ENCODE data around the gene PIP5K1A. TPM values are rescaled to one million over a fixed set of nuclear protein-coding genes. Genes with fewer than 3 reads are reported as not detected.

The PIP5K1A gene
- total and polyA plus RNA-seq, 2 experiments from 2014 or later: 35.1 to 62.8 TPM

DNA sequence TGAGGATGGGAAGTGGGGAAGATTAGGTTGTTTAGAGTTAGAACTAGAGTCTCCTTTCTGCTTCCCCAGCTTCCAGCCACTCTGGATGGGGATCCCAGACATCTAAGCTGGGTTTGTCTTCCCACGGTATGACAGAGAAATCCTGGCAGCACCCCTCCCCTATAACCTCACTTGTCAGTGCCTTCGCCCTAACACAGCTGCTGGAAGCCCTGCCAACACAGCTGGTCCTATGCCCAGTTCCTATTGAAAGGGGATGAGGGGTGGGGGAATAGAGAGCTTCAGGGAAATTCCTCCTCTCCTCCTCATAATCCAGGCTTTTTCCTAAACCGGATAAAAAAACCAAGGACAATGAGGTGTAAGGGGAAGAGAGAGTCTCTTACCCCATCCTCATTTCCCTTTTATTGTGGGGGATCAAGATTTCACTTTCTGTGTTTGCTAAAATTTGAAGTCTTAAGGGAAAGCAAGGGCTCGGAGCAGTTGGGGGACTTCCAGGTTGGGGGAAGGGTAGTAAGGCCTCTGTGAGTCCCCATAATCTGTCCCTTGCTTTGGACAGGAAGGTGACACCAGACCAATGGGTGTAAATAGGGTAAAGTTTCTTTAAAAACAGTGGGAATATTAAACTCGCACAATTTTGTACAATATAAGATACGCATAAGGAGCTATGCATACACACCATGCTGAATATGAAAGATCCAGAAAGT lies 23.2 kb upstream of the PIP5K1A start:
- H3K27ac ChIP-seq: no peak overlapping the region
- peaks cover 4% of the 10 kb centered on the region; the same call in 1 of the 2 replicates for H3K36me3 ChIP-seq (ENCODE audit: low read depth)
- no peak for TF ChIP-seq EZH2phosphoT487 (IDR thresholded peaks at IDR 0.05; ENCODE audit: insufficient read depth, low read depth)
- TF ChIP-seq EZH2 (IDR thresholded peaks at IDR 0.05; ENCODE audit: insufficient read depth, poor library complexity, severe bottlenecking): no peak
- in situ Hi-C loops (cut with MboI): no loop called here
- 58 to 59% methylated on average over 6 of the region's 6 CpGs for whole genome bisulfite sequencing, 2 experiments (ENCODE audit: low coverage in 1 of 2, low lambda C conversion rate in 2 of 2, missing lambda C conversion rate in 2 of 2)
- no peaks in the 10 kb centered on the region for H3K27me3 ChIP-seq (replicated peaks; ENCODE audit: insufficient read depth)
- no peaks in the 10 kb centered on the region for H3K9me3 ChIP-seq (ENCODE audit: low read depth)
- H3K4me1 ChIP-seq (ENCODE audit: insufficient read depth): 0 out of 2 replicates have a peak, but pooled peaks cover 3% of the 10 kb centered on the region
- no peak overlapping the region for H2AFZ ChIP-seq
- H3K79me2 ChIP-seq (ENCODE audit: insufficient read depth): no peaks in the 10 kb centered on the region
- no peaks in the 10 kb centered on the region for H3K9me2 ChIP-seq (ENCODE audit: insufficient read depth)
- peak; percentile 7 for DNase-seq
- H3K4me2 ChIP-seq (ENCODE audit: unreplicated experiment): no peak overlapping the region
- no peaks in the 10 kb centered on the region for H4K20me1 ChIP-seq (ENCODE audit: insufficient read depth)
- peaks cover 14% of the 10 kb centered on the region; the same call in 1 of the 2 replicates for H3F3A ChIP-seq (ENCODE audit: insufficient read depth)
- H3K4me3 ChIP-seq: no peak overlapping the region
- H3K9ac ChIP-seq: no peak overlapping the region

DNA sequence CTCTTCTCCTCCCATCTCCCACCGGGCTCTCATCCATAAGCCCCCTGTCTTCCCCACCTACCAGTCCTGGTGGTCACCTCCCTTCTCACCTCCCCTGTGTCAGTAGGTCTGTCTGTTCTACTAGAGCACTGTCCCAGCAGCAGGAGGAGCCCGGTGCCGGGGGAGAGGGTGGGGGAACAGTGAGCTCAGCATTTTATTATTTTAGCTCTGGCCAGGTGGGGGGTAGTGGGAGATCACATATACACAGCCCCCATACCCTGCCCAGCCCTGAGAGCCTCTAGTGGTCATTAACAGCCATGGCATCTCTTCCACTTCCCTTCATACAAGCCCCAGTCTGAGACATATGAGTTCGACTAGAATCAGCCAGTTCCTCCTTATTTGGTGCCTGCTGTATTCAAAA lies 22.5 kb upstream of the PIP5K1A start, which contains the start of gene TMOD4:
TMOD4 (minus strand) TSS at position 119 of the 400 bp plus-strand sequence. CDS start 1,106 bp downstream, outside the sequence.
- 24 to 42% methylated on average over 4 of the region's 4 CpGs for WGBS, 2 experiments (ENCODE audit: low coverage in 1 of 2, low lambda C conversion rate in 2 of 2, missing lambda C conversion rate in 2 of 2)
- H3K9ac ChIP-seq: no peak within 1 kb of the TSS
- peak; percentile 54 for DNase-seq

DNA sequence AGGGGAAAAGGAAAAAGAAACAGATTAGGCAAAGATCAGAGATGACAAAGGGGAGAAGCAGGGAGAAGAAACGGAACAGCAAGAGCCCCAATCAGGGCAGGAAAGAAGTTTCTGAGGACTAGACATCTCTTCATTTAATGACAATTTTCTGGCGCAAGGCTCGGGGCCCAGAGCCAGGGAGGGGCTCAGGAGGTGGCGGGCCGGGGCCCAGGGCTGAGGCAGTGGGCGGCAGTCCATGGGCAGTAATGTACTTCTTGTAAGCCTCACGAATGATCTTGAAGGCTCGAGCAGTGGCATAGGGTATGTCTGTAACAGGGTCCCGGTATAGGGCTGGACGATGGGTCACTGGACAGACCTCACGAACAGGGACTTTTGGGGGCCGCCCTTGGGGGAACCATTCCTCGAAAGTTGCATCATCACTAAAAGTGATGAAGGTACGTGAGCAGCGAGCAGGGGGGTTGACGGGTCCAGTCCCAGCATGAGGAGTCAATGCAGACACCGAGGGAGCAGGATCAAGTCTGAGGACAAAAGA lies 21.8 kb upstream of the PIP5K1A start:
- Histone ChIP-seq H3K9me3 (ENCODE audit: low read depth) (no peaks in the 10 kb centered on the region), H3K9me2 (ENCODE audit: insufficient read depth) (no peaks in the 10 kb centered on the region), H4K20me1 (ENCODE audit: insufficient read depth) (no peaks in the 10 kb centered on the region), H3K27ac (no peak overlapping the region), H3K4me1 (ENCODE audit: insufficient read depth) (0 out of 2 replicates have a peak, but pooled peaks cover 3% of the 10 kb centered on the region), H3F3A (ENCODE audit: insufficient read depth) (peaks cover 14% of the 10 kb centered on the region; the same call in 1 of the 2 replicates), H2AFZ (no peak overlapping the region), H3K27me3 (replicated peaks; ENCODE audit: insufficient read depth) (no peaks in the 10 kb centered on the region), H3K36me3 (ENCODE audit: low read depth) (peaks cover 4% of the 10 kb centered on the region; the same call in 1 of the 2 replicates), H3K79me2 (ENCODE audit: insufficient read depth) (no peaks in the 10 kb centered on the region), H3K4me2 (ENCODE audit: unreplicated experiment) (no peak overlapping the region), H3K9ac (no peak overlapping the region), H3K4me3 (no peak overlapping the region)
- DNase-seq: no peak
- TF ChIP-seq EZH2phosphoT487 (IDR thresholded peaks at IDR 0.05; ENCODE audit: insufficient read depth, low read depth) (no peak), EZH2 (IDR thresholded peaks at IDR 0.05; ENCODE audit: insufficient read depth, poor library complexity, severe bottlenecking) (no peak)
- WGBS, 2 experiments (ENCODE audit: low coverage in 1 of 2, low lambda C conversion rate in 2 of 2, missing lambda C conversion rate in 2 of 2): 93 to 94% methylated on average over 14 to 17 of the region's 17 CpGs
- in situ Hi-C loops (cut with MboI): no loop called here

More for the DNA sequence above, 22.5 kb upstream of the PIP5K1A start, which contains the start of gene TMOD4:
- no peaks in the 10 kb centered on the region for H3K9me3 ChIP-seq (ENCODE audit: low read depth)
- H4K20me1 ChIP-seq (ENCODE audit: insufficient read depth): no peaks in the 10 kb centered on the region
- H3F3A ChIP-seq (ENCODE audit: insufficient read depth): peaks cover 14% of the 10 kb centered on the region; the same call in 1 of the 2 replicates
- H3K27me3 ChIP-seq (replicated peaks; ENCODE audit: insufficient read depth): no peaks in the 10 kb centered on the region
- TF ChIP-seq EZH2phosphoT487 (IDR thresholded peaks at IDR 0.05; ENCODE audit: insufficient read depth, low read depth) (no peak), EZH2 (IDR thresholded peaks at IDR 0.05; ENCODE audit: insufficient read depth, poor library complexity, severe bottlenecking) (no peak)
- no peak within 1 kb of the TSS for H3K4me2 ChIP-seq (ENCODE audit: unreplicated experiment)
- no peaks in the 10 kb centered on the region for H3K9me2 ChIP-seq (ENCODE audit: insufficient read depth)
- H2AFZ ChIP-seq: no peak within 1 kb of the TSS
- in situ Hi-C loops (cut with MboI): no loop called here
- 0 out of 2 replicates have a peak, but pooled peaks cover 3% of the 10 kb centered on the region for H3K4me1 ChIP-seq (ENCODE audit: insufficient read depth)
- peaks cover 4% of the 10 kb centered on the region; the same call in 1 of the 2 replicates for H3K36me3 ChIP-seq (ENCODE audit: low read depth)
- H3K4me3 ChIP-seq: no peak within 1 kb of the TSS
- H3K79me2 ChIP-seq (ENCODE audit: insufficient read depth): no peaks in the 10 kb centered on the region
- H3K27ac ChIP-seq: no peak within 1 kb of the TSS

GRCh38 chr1:151184211-151184610 lies 14.1 kb upstream of the PIP5K1A start:
- no peak overlapping the region for H3K4me3 ChIP-seq
- H3K27ac ChIP-seq: no peak overlapping the region
- H3K4me2 ChIP-seq (ENCODE audit: unreplicated experiment): no peak overlapping the region
- in situ Hi-C loops (cut with MboI): no loop called here
- H3K4me1 ChIP-seq (ENCODE audit: insufficient read depth): peaks cover 6% of the 10 kb centered on the region
- H3K79me2 ChIP-seq (ENCODE audit: insufficient read depth): peaks cover 35% of the 10 kb centered on the region
- TF ChIP-seq EZH2 (IDR thresholded peaks at IDR 0.05; ENCODE audit: insufficient read depth, poor library complexity, severe bottlenecking) (no peak), EZH2phosphoT487 (IDR thresholded peaks at IDR 0.05; ENCODE audit: insufficient read depth, low read depth) (no peak)
- no peak overlapping the region for H2AFZ ChIP-seq
- H3K9me2 ChIP-seq (ENCODE audit: insufficient read depth): no peaks in the 10 kb centered on the region
- no peaks in the 10 kb centered on the region for H4K20me1 ChIP-seq (ENCODE audit: insufficient read depth)
- DNase-seq: no peak
- H3K36me3 ChIP-seq (ENCODE audit: low read depth): peaks cover 31% of the 10 kb centered on the region
- 98 to 99% methylated on average over 10 of the region's 10 CpGs for WGBS, 2 experiments (ENCODE audit: low coverage in 1 of 2, low lambda C conversion rate in 2 of 2, missing lambda C conversion rate in 2 of 2)
- no peak overlapping the region for H3K9ac ChIP-seq
- 0 out of 2 replicates have a peak, but pooled peaks cover 2% of the 10 kb centered on the region for H3F3A ChIP-seq (ENCODE audit: insufficient read depth)
- H3K9me3 ChIP-seq (ENCODE audit: low read depth): no peaks in the 10 kb centered on the region
- H3K27me3 ChIP-seq (replicated peaks; ENCODE audit: insufficient read depth): no peaks in the 10 kb centered on the region
